Esophagus squamous epithelium (tissue), 4 donors: Measurements from ENCODE around the gene MIER3.

ENCODE experiments used
- POLR2A ChIP-seq, 4 donors: fragments of 450-650 bp; IDR thresholded peaks; one replicate each; pipeline ENCODE4 v1.6.1; 2017; ENCODE audit warnings: antibody characterized with exemption in 4 of 4, mild to moderate bottlenecking in 4 of 4, moderate library complexity in 3 of 4
- TF ChIP-seq, protein P1 (sequence below), 6 experiments: fragments of 450-650 bp in 4 of 6; fragments of 200-600 bp in 2 of 6; sonication (generic) in 2 of 6; IDR thresholded peaks; one replicate each; pipeline ENCODE4 v1.5.1; 2016 to 2019; ENCODE audit warnings: antibody characterized with exemption in 6 of 6, mild to moderate bottlenecking in 4 of 6, moderate library complexity in 4 of 6

DNA sequence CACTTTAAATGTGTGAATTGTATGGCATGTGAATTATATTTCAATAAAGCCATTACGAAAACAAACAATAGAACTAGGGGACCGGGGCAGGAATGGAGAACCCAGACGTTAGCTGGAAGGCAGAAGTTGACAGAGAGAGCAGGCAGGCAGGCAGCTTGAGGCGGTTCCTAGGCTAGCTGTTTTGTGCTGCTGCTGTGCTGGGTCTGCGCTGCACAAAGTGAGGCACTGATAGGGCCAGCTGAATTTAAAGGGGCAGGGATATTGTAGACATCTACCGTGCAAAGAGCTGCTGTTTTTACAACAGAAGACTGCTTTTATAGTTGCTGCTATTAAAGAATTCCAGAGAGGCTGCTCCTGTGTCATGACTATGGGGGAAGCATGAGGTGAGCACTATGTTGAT is 21.6 kb upstream of the MIER3 start:
- no peak for TF ChIP-seq POLR2A (IDR thresholded peaks at IDR 0.05)
- TF ChIP-seq, protein P1, sequence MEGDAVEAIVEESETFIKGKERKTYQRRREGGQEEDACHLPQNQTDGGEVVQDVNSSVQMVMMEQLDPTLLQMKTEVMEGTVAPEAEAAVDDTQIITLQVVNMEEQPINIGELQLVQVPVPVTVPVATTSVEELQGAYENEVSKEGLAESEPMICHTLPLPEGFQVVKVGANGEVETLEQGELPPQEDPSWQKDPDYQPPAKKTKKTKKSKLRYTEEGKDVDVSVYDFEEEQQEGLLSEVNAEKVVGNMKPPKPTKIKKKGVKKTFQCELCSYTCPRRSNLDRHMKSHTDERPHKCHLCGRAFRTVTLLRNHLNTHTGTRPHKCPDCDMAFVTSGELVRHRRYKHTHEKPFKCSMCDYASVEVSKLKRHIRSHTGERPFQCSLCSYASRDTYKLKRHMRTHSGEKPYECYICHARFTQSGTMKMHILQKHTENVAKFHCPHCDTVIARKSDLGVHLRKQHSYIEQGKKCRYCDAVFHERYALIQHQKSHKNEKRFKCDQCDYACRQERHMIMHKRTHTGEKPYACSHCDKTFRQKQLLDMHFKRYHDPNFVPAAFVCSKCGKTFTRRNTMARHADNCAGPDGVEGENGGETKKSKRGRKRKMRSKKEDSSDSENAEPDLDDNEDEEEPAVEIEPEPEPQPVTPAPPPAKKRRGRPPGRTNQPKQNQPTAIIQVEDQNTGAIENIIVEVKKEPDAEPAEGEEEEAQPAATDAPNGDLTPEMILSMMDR (IDR thresholded peaks at IDR 0.05), result no peak
